Measurements from ENCODE around the gene RTEL1. TPM values are rescaled to one million over a fixed set of nuclear protein-coding genes. Genes with fewer than 3 reads are reported as not detected.

RTEL1 gene
- total RNA-seq, 5 donors from 2014 or later (not counting 1 experiment from before 2014, with no cell fraction given): 30.7 to 41.6 (median 36.8) TPM

- CTCF ChIA-PET: no interaction called here
- Mint-ChIP-seq H3K36me3 (peaks cover 14% of the 10 kb centered on the region), H3K4me3 (no peak overlapping the region), H3K9me3 (no peaks in the 10 kb centered on the region), H3K27ac (no peak overlapping the region), H3K27me3 (no peaks in the 10 kb centered on the region), H3K4me1 (no peaks in the 10 kb centered on the region)
- H3K36me3 ChIP-seq (ENCODE audit: control insufficient read depth in 2 of 2, extremely low read depth in 1 of 2, insufficient read depth in 1 of 2, low read length in 1 of 2): peaks cover 4 to 16% of the 10 kb centered on the region in 2 donors
- DNase-seq: no peak
- no peak for ATAC-seq (replicated peaks in 1 of 4)
- H3K4me3 ChIP-seq (ENCODE audit: control insufficient read depth in 1 of 2, extremely low read depth in 1 of 2, low read length in 1 of 2): no peak overlapping the region
- no peak overlapping the region for H3K27ac ChIP-seq (ENCODE audit: low read length)
- 92% methylated on average over 37 of the region's 38 CpGs for WGBS (ENCODE audit: insufficient coverage)
- H3K27me3 ChIP-seq (replicated peaks in 1 of 2; ENCODE audit: control insufficient read depth in 2 of 2, extremely low read depth in 1 of 2, insufficient read depth in 2 of 2, low read length in 1 of 2): no peaks in the 10 kb centered on the region
- POLR2A ChIA-PET: no interaction called here
- no peaks in the 10 kb centered on the region for H3K4me1 ChIP-seq (ENCODE audit: control insufficient read depth in 1 of 2, extremely low read depth in 1 of 2, insufficient read depth in 2 of 2, low read length in 2 of 2)
- no peaks in the 10 kb centered on the region for H3K9me3 ChIP-seq
These were observed 20.8 kb downstream of the RTEL1 start for GRCh38 chr20:63678667-63679465.

DNA sequence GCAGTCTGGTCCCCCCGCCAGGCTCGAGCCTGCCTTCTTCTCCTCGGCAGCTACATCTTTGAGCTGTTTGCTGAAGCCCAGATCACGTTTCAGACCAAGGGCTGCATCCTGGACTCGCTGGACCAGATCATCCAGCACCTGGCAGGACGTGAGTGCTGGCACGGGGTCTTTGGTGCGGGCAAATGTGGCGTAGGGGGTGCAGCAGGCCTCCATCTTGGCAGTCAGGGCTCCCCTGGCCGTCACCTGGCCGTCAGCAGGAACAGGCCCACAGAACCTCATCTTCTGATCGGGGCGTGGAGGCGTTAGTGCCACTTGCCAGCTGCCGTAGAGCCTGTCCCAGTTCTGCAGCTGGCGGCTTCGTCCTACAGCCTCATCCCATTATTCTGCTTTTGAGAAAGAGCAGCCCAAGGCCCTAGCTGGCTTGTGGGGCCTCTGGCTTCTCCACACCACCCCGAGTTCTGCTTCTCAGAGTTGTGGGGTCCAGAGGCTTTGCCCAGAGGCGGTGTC is 21.7 kb downstream of the RTEL1 start:
- H3K4me3 Mint-ChIP-seq: no peak overlapping the region
- ATAC-seq (replicated peaks in 1 of 4) (no peak), DNase-seq (no peak)
- H3K27ac Mint-ChIP-seq: no peak overlapping the region
- no peaks in the 10 kb centered on the region for H3K9me3 ChIP-seq
- H3K36me3 ChIP-seq (ENCODE audit: control insufficient read depth in 2 of 2, extremely low read depth in 1 of 2, insufficient read depth in 1 of 2, low read length in 1 of 2): peaks cover 3 to 12% of the 10 kb centered on the region in 2 donors
- H3K4me3 ChIP-seq (ENCODE audit: control insufficient read depth in 1 of 2, extremely low read depth in 1 of 2, low read length in 1 of 2): no peak overlapping the region
- H3K36me3 Mint-ChIP-seq: peaks cover 14% of the 10 kb centered on the region
- H3K9me3 Mint-ChIP-seq: no peaks in the 10 kb centered on the region
- POLR2A ChIA-PET: no interaction called here
- H3K4me1 ChIP-seq (ENCODE audit: control insufficient read depth in 1 of 2, extremely low read depth in 1 of 2, insufficient read depth in 2 of 2, low read length in 2 of 2): no peaks in the 10 kb centered on the region
- H3K27ac ChIP-seq (ENCODE audit: low read length): no peak overlapping the region
- H3K4me1 Mint-ChIP-seq: no peaks in the 10 kb centered on the region
- no peaks in the 10 kb centered on the region for H3K27me3 ChIP-seq (replicated peaks in 1 of 2; ENCODE audit: control insufficient read depth in 2 of 2, extremely low read depth in 1 of 2, insufficient read depth in 2 of 2, low read length in 1 of 2)
- CTCF ChIA-PET: no interaction called here
- 97% methylated on average over 17 of the region's 19 CpGs for WGBS (ENCODE audit: insufficient coverage)
- no peaks in the 10 kb centered on the region for H3K27me3 Mint-ChIP-seq

DNA sequence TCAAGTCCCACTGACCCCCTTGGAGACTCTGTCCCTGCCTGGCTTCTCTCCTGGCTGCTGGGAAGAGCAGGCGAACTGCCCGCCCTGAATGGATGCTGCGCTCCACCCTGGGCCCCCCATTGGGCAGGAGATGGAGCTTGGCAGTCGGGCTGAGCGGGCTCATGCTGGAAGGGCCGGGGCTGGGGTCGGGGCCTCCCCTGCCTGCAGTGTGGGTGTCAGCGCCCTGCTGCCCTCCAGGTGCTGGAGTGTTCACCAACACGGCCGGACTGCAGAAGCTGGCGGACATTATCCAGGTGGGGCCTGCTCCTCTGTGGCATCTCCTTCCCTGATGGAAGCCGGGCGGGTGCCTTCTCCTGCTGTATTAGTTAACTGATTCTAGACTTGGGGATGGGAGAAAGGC is 22.3 kb downstream of the RTEL1 start:
- DNase-seq (no peak), ATAC-seq (replicated peaks in 1 of 4) (no peak)
- H3K4me3 Mint-ChIP-seq: no peak overlapping the region
- H3K9me3 Mint-ChIP-seq: no peaks in the 10 kb centered on the region
- ChIA-PET CTCF (no interaction called here), POLR2A (no interaction called here)
- no peaks in the 10 kb centered on the region for H3K4me1 Mint-ChIP-seq
- no peaks in the 10 kb centered on the region for H3K4me1 ChIP-seq (ENCODE audit: control insufficient read depth in 1 of 2, extremely low read depth in 1 of 2, insufficient read depth in 2 of 2, low read length in 2 of 2)
- no peaks in the 10 kb centered on the region for H3K9me3 ChIP-seq
- peaks cover 3 to 12% of the 10 kb centered on the region in 2 donors for H3K36me3 ChIP-seq (ENCODE audit: control insufficient read depth in 2 of 2, extremely low read depth in 1 of 2, insufficient read depth in 1 of 2, low read length in 1 of 2)
- no peak overlapping the region for H3K27ac ChIP-seq (ENCODE audit: low read length)
- no peak overlapping the region for H3K4me3 ChIP-seq (ENCODE audit: control insufficient read depth in 1 of 2, extremely low read depth in 1 of 2, low read length in 1 of 2)
- whole genome bisulfite sequencing (ENCODE audit: insufficient coverage): 96% methylated on average over 10 of the region's 13 CpGs
- H3K36me3 Mint-ChIP-seq: peaks cover 13% of the 10 kb centered on the region
- H3K27me3 Mint-ChIP-seq: no peaks in the 10 kb centered on the region
- no peak overlapping the region for H3K27ac Mint-ChIP-seq
- H3K27me3 ChIP-seq (replicated peaks in 1 of 2; ENCODE audit: control insufficient read depth in 2 of 2, extremely low read depth in 1 of 2, insufficient read depth in 2 of 2, low read length in 1 of 2): no peaks in the 10 kb centered on the region

GRCh38 chr20:63680857-63681608 is 22.9 kb downstream of the RTEL1 start:
- no peaks in the 10 kb centered on the region for H3K27me3 ChIP-seq (replicated peaks in 1 of 2; ENCODE audit: control insufficient read depth in 2 of 2, extremely low read depth in 1 of 2, insufficient read depth in 2 of 2, low read length in 1 of 2)
- CTCF ChIA-PET: no interaction called here
- no peaks in the 10 kb centered on the region for H3K9me3 ChIP-seq
- no peak for ATAC-seq (replicated peaks in 1 of 4)
- H3K36me3 ChIP-seq (ENCODE audit: control insufficient read depth in 2 of 2, extremely low read depth in 1 of 2, insufficient read depth in 1 of 2, low read length in 1 of 2): peaks cover 3 to 12% of the 10 kb centered on the region in 2 donors
- no peak for DNase-seq
- no peaks in the 10 kb centered on the region for H3K4me1 Mint-ChIP-seq
- H3K27ac ChIP-seq (ENCODE audit: low read length): no peak overlapping the region
- 93% methylated on average over 23 of the region's 23 CpGs for WGBS (ENCODE audit: insufficient coverage)
- H3K4me1 ChIP-seq (ENCODE audit: control insufficient read depth in 1 of 2, extremely low read depth in 1 of 2, insufficient read depth in 2 of 2, low read length in 2 of 2): no peaks in the 10 kb centered on the region
- no peak overlapping the region for H3K27ac Mint-ChIP-seq
- H3K4me3 Mint-ChIP-seq: no peak overlapping the region
- POLR2A ChIA-PET: no interaction called here
- peaks cover 7% of the 10 kb centered on the region for H3K36me3 Mint-ChIP-seq
- H3K27me3 Mint-ChIP-seq: no peaks in the 10 kb centered on the region
- H3K9me3 Mint-ChIP-seq: no peaks in the 10 kb centered on the region
- H3K4me3 ChIP-seq (ENCODE audit: control insufficient read depth in 1 of 2, extremely low read depth in 1 of 2, low read length in 1 of 2): no peak overlapping the region

GRCh38 chr20:63681609-63682142 is 23.6 kb downstream of the RTEL1 start:
- Histone ChIP-seq H3K36me3 (ENCODE audit: control insufficient read depth in 2 of 2, extremely low read depth in 1 of 2, insufficient read depth in 1 of 2, low read length in 1 of 2) (peaks cover 3 to 12% of the 10 kb centered on the region in 2 donors), H3K9me3 (no peaks in the 10 kb centered on the region), H3K27me3 (replicated peaks in 1 of 2; ENCODE audit: control insufficient read depth in 2 of 2, extremely low read depth in 1 of 2, insufficient read depth in 2 of 2, low read length in 1 of 2) (no peaks in the 10 kb centered on the region), H3K4me1 (ENCODE audit: control insufficient read depth in 1 of 2, extremely low read depth in 1 of 2, insufficient read depth in 2 of 2, low read length in 2 of 2) (peaks cover 2 to 6% of the 10 kb centered on the region in 2 experiments), H3K27ac (ENCODE audit: low read length) (no peak overlapping the region), H3K4me3 (ENCODE audit: control insufficient read depth in 1 of 2, extremely low read depth in 1 of 2, low read length in 1 of 2) (no peak overlapping the region)
- DNase-seq (no peak), ATAC-seq (replicated peaks in 1 of 4) (no peak)
- Mint-ChIP-seq H3K27me3 (no peaks in the 10 kb centered on the region), H3K27ac (no peak overlapping the region), H3K36me3 (peaks cover 3% of the 10 kb centered on the region), H3K4me3 (no peak overlapping the region), H3K9me3 (no peaks in the 10 kb centered on the region), H3K4me1 (peaks cover 0 to under 1% (median 0%) of the 10 kb centered on the region in 3 donors)
- POLR2A ChIA-PET: no interaction called here
- CTCF ChIA-PET: no interaction called here
- WGBS (ENCODE audit: insufficient coverage): 97% methylated on average over 8 of the region's 13 CpGs

DNA sequence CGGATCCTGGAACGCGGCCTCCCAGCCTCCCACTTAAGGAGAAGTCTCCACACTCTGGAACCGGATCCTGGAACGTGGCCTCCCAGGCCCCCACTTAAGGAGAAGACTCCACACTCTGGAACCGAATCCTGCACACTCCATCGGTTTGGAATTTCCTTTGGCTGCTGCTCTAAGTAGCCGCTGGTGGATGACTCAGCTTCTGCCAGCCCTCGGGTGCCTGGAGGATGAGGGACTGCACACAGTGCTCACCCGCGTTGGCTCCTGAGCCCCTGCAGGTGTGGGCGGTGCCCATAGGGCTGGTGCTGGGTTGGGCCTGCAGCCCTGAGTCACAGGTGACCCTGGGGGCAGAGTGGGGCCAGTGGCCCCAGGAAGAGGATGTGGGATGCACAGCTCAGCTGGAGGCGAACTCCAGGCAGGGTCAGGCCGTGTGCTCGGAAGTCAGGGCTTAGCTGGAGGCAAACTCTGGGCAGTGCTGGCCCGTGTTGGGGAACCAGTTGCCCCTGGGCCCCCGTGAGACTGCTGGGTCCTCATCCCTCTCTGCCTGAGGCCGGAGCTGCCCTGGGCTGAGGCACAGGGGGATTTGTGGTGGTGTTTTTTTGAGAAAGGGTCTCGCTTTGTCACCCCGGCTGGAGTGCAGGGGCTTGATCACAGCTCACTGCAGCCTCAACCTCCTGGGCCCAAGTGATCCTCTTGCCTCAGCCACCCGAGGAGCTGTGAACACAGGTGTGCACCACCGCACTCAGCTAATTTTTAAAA is 24.4 kb downstream of the RTEL1 start:
- peaks cover 6 to 15% of the 10 kb centered on the region in 2 experiments for H3K4me1 ChIP-seq (ENCODE audit: control insufficient read depth in 1 of 2, extremely low read depth in 1 of 2, insufficient read depth in 2 of 2, low read length in 2 of 2)
- no peak overlapping the region for H3K27ac ChIP-seq (ENCODE audit: low read length)
- Mint-ChIP-seq H3K4me3 (no peak overlapping the region), H3K4me1 (peaks cover 0 to 4% (median 3%) of the 10 kb centered on the region in 3 donors), H3K27me3 (no peaks in the 10 kb centered on the region), H3K9me3 (no peaks in the 10 kb centered on the region), H3K36me3 (peaks cover 3% of the 10 kb centered on the region), H3K27ac (no peak overlapping the region)
- H3K27me3 ChIP-seq (replicated peaks in 1 of 2; ENCODE audit: control insufficient read depth in 2 of 2, extremely low read depth in 1 of 2, insufficient read depth in 2 of 2, low read length in 1 of 2): no peaks in the 10 kb centered on the region
- 89% methylated on average over 18 of the region's 22 CpGs for WGBS (ENCODE audit: insufficient coverage)
- H3K9me3 ChIP-seq: no peaks in the 10 kb centered on the region
- ChIA-PET POLR2A (no interaction called here), CTCF (no interaction called here)
- peaks cover 3 to 12% of the 10 kb centered on the region in 2 donors for H3K36me3 ChIP-seq (ENCODE audit: control insufficient read depth in 2 of 2, extremely low read depth in 1 of 2, insufficient read depth in 1 of 2, low read length in 1 of 2)
- H3K4me3 ChIP-seq (ENCODE audit: control insufficient read depth in 1 of 2, extremely low read depth in 1 of 2, low read length in 1 of 2): no peak overlapping the region
- DNase-seq (no peak), ATAC-seq (replicated peaks in 1 of 4) (no peak)

Data from T-cell (primary cell).